Heart left ventricle (tissue), 13 donors: ENCODE data around the gene MRC2.

Experiments
- POLR2A ChIP-seq, 2 donors: fragments of 450-650 bp; IDR thresholded peaks; one replicate each; pipeline ENCODE4 v1.6.1; 2017; ENCODE audit warnings: antibody characterized with exemption in 2 of 2, mild to moderate bottlenecking in 2 of 2, moderate library complexity in 2 of 2
- TF ChIP-seq, protein P1 (sequence below), 12 donors: fragments of 200-600 bp; sonication (generic) in 4 of 12; IDR thresholded peaks; one replicate each; pipeline versions ENCODE4 v1.5.0 to v1.8.0; 2018 to 2022; ENCODE audit warnings: antibody characterized with exemption in 12 of 12, mild to moderate bottlenecking in 5 of 12
- donor health status: ischemic (EF 13 %, LVEDD 7.1; RV severe dilation, severe dysfunction).
- donor health status: DM: no; HTN: yes; CAD: no.
- donor health status: DM: no; HTN: no; CAD: no.
- donor health status: ischemic (EF 25% LVEDD 6.9; RV normal size, moderate dysfunction).
- donor health status: ischemic (EF 25% LVEDD 5.7; RV mildly dilated, moderate dysfunction).
- donor health status: ischemic (EF 35%, LVEDD 5.7; RV mildly dilated, moderate dysfunction).
- donor health status: nonischemic (EF 11% LVEDD 7.7; RV severe dilation, severe dysfunction).
- donor health status: DM: yes; HTN: yes; CAD: no.
- donor health status: PGD.
- donor health status: ischemic (EF 29% LVEDD 5.4; RV normal size, mild dysfunction).
- donor health status: nonischemic (EF 23%, LVEDD 6.1; RV moderate dilation, normal function).

DNA sequence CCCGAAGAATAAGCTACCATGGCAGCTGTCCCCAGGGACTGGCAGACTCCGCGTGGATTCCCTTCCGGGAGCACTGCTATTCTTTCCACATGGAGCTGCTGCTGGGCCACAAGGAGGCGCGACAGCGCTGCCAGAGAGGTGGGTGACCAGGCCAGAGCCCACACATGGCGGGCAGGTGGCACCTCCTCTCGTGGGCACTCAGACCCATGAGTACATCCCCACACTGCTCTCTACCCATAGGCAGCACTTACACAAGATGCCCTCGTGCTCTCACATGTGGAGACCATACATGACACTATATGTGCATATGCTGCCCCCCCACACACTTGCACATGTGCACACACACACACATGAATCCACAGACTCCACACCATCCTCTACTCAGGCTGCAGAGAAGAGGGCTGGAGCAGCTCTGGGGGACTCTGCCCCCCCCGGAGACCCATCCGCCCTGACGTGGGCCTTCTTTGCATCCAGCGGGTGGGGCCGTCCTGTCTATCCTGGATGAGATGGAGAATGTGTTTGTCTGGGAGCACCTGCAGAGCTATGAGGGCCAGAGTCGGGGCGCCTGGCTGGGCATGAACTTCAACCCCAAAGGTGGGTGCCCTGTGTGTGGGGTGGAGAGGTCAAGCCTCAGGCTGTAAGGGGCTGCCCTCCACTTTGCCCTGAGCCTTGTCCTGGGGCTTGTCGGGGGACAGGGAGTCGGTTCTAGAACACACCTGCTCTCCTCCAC, 62.9 kb downstream of the MRC2 start:
- TF ChIP-seq, protein P1, sequence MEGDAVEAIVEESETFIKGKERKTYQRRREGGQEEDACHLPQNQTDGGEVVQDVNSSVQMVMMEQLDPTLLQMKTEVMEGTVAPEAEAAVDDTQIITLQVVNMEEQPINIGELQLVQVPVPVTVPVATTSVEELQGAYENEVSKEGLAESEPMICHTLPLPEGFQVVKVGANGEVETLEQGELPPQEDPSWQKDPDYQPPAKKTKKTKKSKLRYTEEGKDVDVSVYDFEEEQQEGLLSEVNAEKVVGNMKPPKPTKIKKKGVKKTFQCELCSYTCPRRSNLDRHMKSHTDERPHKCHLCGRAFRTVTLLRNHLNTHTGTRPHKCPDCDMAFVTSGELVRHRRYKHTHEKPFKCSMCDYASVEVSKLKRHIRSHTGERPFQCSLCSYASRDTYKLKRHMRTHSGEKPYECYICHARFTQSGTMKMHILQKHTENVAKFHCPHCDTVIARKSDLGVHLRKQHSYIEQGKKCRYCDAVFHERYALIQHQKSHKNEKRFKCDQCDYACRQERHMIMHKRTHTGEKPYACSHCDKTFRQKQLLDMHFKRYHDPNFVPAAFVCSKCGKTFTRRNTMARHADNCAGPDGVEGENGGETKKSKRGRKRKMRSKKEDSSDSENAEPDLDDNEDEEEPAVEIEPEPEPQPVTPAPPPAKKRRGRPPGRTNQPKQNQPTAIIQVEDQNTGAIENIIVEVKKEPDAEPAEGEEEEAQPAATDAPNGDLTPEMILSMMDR (IDR thresholded peaks at IDR 0.05): no peak
- no peak for TF ChIP-seq POLR2A (IDR thresholded peaks at IDR 0.05)
